HepG2 (cell line): Measurements from ENCODE around the gene MRNIP. TPM values are rescaled to one million over a fixed set of nuclear protein-coding genes. Genes with fewer than 3 reads are reported as not detected.

Source experiments
- ATAC-seq: fragments of 200-7000 bp; cut with Tn5 transposase; 3 replicates; pipeline ENCODE4 v1.9.1; 2020; ENCODE audit warnings: mild to moderate bottlenecking, moderate library complexity
- BruUV-seq: library from RNA; stranded (reverse); fragments of 400-500 nt; replicated peaks from 2 replicates; lab custom pipeline; 2021; lab: Mats Ljungman, UMichigan
- CTCF ChIA-PET: fragments of 300-600 bp; formaldehyde crosslinking; extraction: SDS; loops from one replicate; lab custom pipeline; 2021; ENCODE audit warnings: low total read pairs, inconsistent platforms, low intra/inter-chr PET ratio; lab: Yijun Ruan, JAX
- POLR2A ChIA-PET: fragments of 350-600 bp; sonication (Branson Sonifier 250); formaldehyde crosslinking; loops from one replicate; lab custom pipeline; 2020; ENCODE audit warnings: antibody characterized with exemption, inconsistent platforms; lab: Yijun Ruan, JAX
- DNase-seq: peaks from one replicate; pipeline ENCODE4 v3.0.0-alpha.2; 2015; ENCODE audit warnings: low spot score
- FAIRE-seq: peaks from 3 replicates; lab custom pipeline; 2011; peaks lifted over from hg19 to GRCh38; lab: Jason Lieb, UNC
- H2AFZ ChIP-seq: one replicate; pipeline ENCODE4 v1.6.1; 2011; ENCODE audit warnings: low read length, inconsistent platforms
- H3K27ac ChIP-seq: fragments of 300-600 bp; 3 replicates; pipeline ENCODE4 v1.8.0; 2011; ENCODE audit warnings: mixed run types, mild to moderate bottlenecking, mixed read lengths, low read length, inconsistent platforms; ENCODE audit not compliant: insufficient read depth; ENCODE audit errors: extremely low read length
- H3K27me3 ChIP-seq, 2 experiments: fragments of 200-600 bp in 1 of 2; 2 replicates in 1 of 2; 3 replicates in 1 of 2; pipeline versions ENCODE4 v1.6.0 to v1.8.0; 2011; ENCODE audit warnings: low read length in 2 of 2, mild to moderate bottlenecking in 2 of 2, moderate library complexity in 2 of 2, inconsistent platforms in 1 of 2; ENCODE audit not compliant: insufficient read depth in 2 of 2, control insufficient read depth in 1 of 2
- H3K36me3 ChIP-seq, 2 experiments: fragments of 200-600 bp in 1 of 2; replicated peaks in 1 of 2; 2 replicates in 1 of 2; 3 replicates in 1 of 2; pipeline versions ENCODE4 v1.5.1 to v1.8.0; 2011; ENCODE audit warnings: low read length in 2 of 2, inconsistent platforms in 1 of 2; ENCODE audit not compliant: insufficient read depth in 2 of 2, control insufficient read depth in 1 of 2
- H3K4me1 ChIP-seq: 2 replicates; pipeline ENCODE4 v1.5.1; 2012; ENCODE audit warnings: low read length, inconsistent platforms; ENCODE audit not compliant: insufficient read depth
- H3K4me2 ChIP-seq: 2 replicates; pipeline ENCODE4 v1.6.0; 2011; ENCODE audit warnings: low read depth, low read length, inconsistent platforms
- H3K4me3 ChIP-seq, 3 experiments: fragments of 200-600 bp in 1 of 3; sonication (generic), shearing (Covaris generic) in 1 of 3; replicated peaks in 1 of 3; 2 replicates each; pipeline ENCODE4 v1.5.1; 2011 to 2016; ENCODE audit warnings: low read length in 3 of 3, inconsistent platforms in 2 of 3, low read depth in 2 of 3, mild to moderate bottlenecking in 2 of 3, control low read depth in 1 of 3, mixed read lengths in 1 of 3; ENCODE audit not compliant: insufficient read depth in 1 of 3
- H3K79me2 ChIP-seq: one replicate; pipeline ENCODE4 v1.6.1; 2011; ENCODE audit warnings: low read length, inconsistent platforms; ENCODE audit not compliant: insufficient read depth
- H3K9ac ChIP-seq: 2 replicates; pipeline ENCODE4 v1.6.0; 2011; ENCODE audit warnings: mild to moderate bottlenecking, low read depth, low read length, inconsistent platforms; ENCODE audit not compliant: insufficient read depth
- H3K9me3 ChIP-seq: 2 replicates; pipeline ENCODE4 v1.5.1; 2012; ENCODE audit warnings: mild to moderate bottlenecking, low read length
- H4K20me1 ChIP-seq: 2 replicates; pipeline ENCODE4 v1.6.0; 2011; ENCODE audit warnings: inconsistent platforms, mild to moderate bottlenecking, low read length, moderate library complexity; ENCODE audit not compliant: insufficient read depth
- GTF3A ChIP-seq: sonication (generic); formaldehyde crosslinking; conservative IDR thresholded peaks from 2 replicates; pipeline ENCODE4 v1.4.0; 2020; ENCODE audit warnings: mild to moderate bottlenecking, missing genetic modification reagents
- YY1 ChIP-seq: IDR thresholded peaks from 2 replicates; pipeline ENCODE4 v1.6.1; 2011; ENCODE audit warnings: low read length, low read depth, moderate library complexity, mild to moderate bottlenecking; ENCODE audit not compliant: insufficient read depth, insufficient replicate concordance
- ZNF609 ChIP-seq: sonication (generic); formaldehyde crosslinking; IDR thresholded peaks from 2 replicates; pipeline ENCODE4 v1.4.0; 2020; ENCODE audit warnings: mild to moderate bottlenecking, missing genetic modification reagents, borderline replicate concordance
- ZNF879 ChIP-seq: sonication (generic); formaldehyde crosslinking; IDR thresholded peaks from 2 replicates; pipeline ENCODE4 v1.8.1; 2023; ENCODE audit warnings: missing genetic modification reagents
- WGBS: methylation state at CpG from one replicate; pipeline ENCODE4 v1.1.6; 2017; ENCODE audit warnings: low lambda C conversion rate; 5-methylcytosine and 5-hydroxymethylcytosine counted together
- in situ Hi-C: cut with HindIII; loops from 2 replicates; pipeline ENCODE4 v1.10.0; 2017; ENCODE audit warnings: low pct_unique_long_range_greater_than_20kb; ENCODE audit not compliant: extremely low pct_ligation_motif_present
- intact Hi-C: fragments of 100-400 bp; cut with micrococcal nuclease; formaldehyde crosslinking; loops from one replicate; pipeline ENCODE4 v1.10.0; 2022; ENCODE audit not compliant: unreplicated experiment
- polyA plus RNA-seq, 8 experiments: library from polyadenylated mRNA; depleted of rRNA in 3 of 8; stranded (reverse) in 7 of 8; unstranded in 1 of 8; fragments of >200 nt; fragmentation: Illumina TruSeq in 4 of 8; extraction: Trizol in 4 of 8; gene quantifications; 2 replicates each; pipeline versions ENCODE4 v1.2.1 to v1.2.3, GENCODE V29; 2011 to 2016; ENCODE audit warnings: low read depth in 4 of 8, missing spikeins in 1 of 8, mixed read lengths in 1 of 8; ENCODE audit not compliant: insufficient read depth in 1 of 8
- total RNA-seq, 5 experiments: library from RNA; depleted of rRNA; stranded (reverse); fragments of >200 nt; fragmentation: Illumina TruSeq; extraction: Trizol; gene quantifications; 2 replicates each; pipeline ENCODE4 v1.2.3, GENCODE V29; 2016; ENCODE audit warnings: low read depth in 1 of 5

The MRNIP gene
- total and polyA plus RNA-seq, 2 of the 13 experiments (the other 11 are each of a cell fraction or from before 2014, with no cell fraction given): 15.5 to 34.1 TPM

DNA sequence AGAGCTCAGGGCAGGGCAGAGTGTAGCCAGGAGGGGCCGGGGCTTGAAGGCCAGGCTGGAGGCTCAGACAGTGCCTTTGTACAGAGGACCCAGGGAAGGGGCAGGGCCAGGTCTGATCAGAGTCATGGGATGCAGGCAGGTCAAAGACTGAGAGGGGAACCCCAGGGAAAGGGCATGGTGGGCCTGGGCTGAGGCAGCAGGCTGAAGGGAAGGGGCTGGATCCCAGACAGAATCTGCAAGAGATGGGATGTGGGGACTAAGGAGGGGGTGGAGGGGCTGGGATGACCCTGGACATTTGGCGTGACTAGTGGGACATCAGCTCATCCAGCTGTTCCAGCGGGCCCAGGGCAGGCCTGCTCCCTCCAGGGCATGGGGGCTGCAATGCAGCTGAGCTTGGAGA, 15.5 kb upstream of the MRNIP start:
- TF ChIP-seq GTF3A (CRISPR knock-in tag) (no peak), YY1 (no peak), ZNF879 (CRISPR knock-in tag) (no peak), ZNF609 (CRISPR knock-in tag) (no peak)
- 100% methylated on average over 2 of the region's 3 CpGs for WGBS
- H3K27me3 ChIP-seq: no peaks in the 10 kb centered on the region
- H4K20me1 ChIP-seq: no peaks in the 10 kb centered on the region
- H3K79me2 ChIP-seq: no peaks in the 10 kb centered on the region
- ChIA-PET POLR2A (no interaction called here), CTCF (no interaction called here)
- no peaks in the 10 kb centered on the region for H3K9me3 ChIP-seq
- no peaks in the 10 kb centered on the region for H3K4me1 ChIP-seq
- no peak overlapping the region for H3K4me3 ChIP-seq
- H3K4me2 ChIP-seq: no peak overlapping the region
- no peak overlapping the region for H3K9ac ChIP-seq
- no peak for FAIRE-seq
- no peak for DNase-seq
- no peak overlapping the region for H2AFZ ChIP-seq
- in situ Hi-C loops (no loop called here), intact Hi-C loops (no loop called here)
- H3K27ac ChIP-seq: no peak overlapping the region
- H3K36me3 ChIP-seq: peaks cover 22 to 59% of the 10 kb centered on the region in 2 experiments; a peak in 4 of 5 replicates
- no peak for ATAC-seq
- no TSS peak for BruUV-seq
